B cell (primary cell): ENCODE data around the gene FIBCD1. TPM values are rescaled to one million over a fixed set of nuclear protein-coding genes. Genes with fewer than 3 reads are reported as not detected.

Experiments used
- ATAC-seq: fragments of 200-7000 bp; cut with Tn5 transposase; one replicate; pipeline ENCODE4 v1.10.0; 2021; ENCODE audit warnings: low read depth, mild to moderate bottlenecking, moderate number of reproducible peaks, moderate library complexity
- CTCF ChIA-PET: fragments of 350-600 bp; sonication (Branson Sonifier 250); formaldehyde crosslinking; loops from one replicate; lab custom pipeline; 2021; ENCODE audit warnings: antibody characterized with exemption, inconsistent platforms; lab: Charles Lee
- POLR2A ChIA-PET: fragments of 350-600 bp; sonication (Branson Sonifier 250); formaldehyde crosslinking; loops from one replicate; lab custom pipeline; 2021; ENCODE audit warnings: antibody characterized with exemption; lab: Charles Lee
- DNase-seq: peaks from one replicate; pipeline ENCODE4 v3.0.0; 2013
- H2AFZ ChIP-seq: 2 replicates; pipeline ENCODE4 v1.6.1; 2012; ENCODE audit warnings: mild to moderate bottlenecking, low read depth, low read length; ENCODE audit not compliant: insufficient read depth, poor library complexity, severe bottlenecking
- H3K27ac ChIP-seq, 2 donors: 1 replicate in 1 of 2; 2 replicates in 1 of 2; pipeline ENCODE4 v1.5.1; 2012 to 2013; ENCODE audit warnings: low read length in 2 of 2, mild to moderate bottlenecking in 2 of 2, moderate library complexity in 1 of 2
- H3K27me3 ChIP-seq, 4 experiments: fragments of 200-600 bp in 1 of 4; sonication (generic) in 1 of 4; replicated peaks in 1 of 4; 1 replicate in 2 of 4; 2 replicates in 2 of 4; pipeline versions ENCODE4 v1.6.1 to v1.7.0; 2013 to 2016; ENCODE audit warnings: low read length in 3 of 4, mild to moderate bottlenecking in 2 of 4, mixed read lengths in 1 of 4, moderate library complexity in 1 of 4; ENCODE audit not compliant: insufficient read depth in 4 of 4, control insufficient read depth in 3 of 4; ENCODE audit errors: control extremely low read depth in 1 of 4
- H3K36me3 ChIP-seq, 2 experiments: replicated peaks in 1 of 2; 1 replicate in 1 of 2; 2 replicates in 1 of 2; pipeline versions ENCODE4 v1.6.1 to v1.7.1; 2013; ENCODE audit warnings: low read length in 1 of 2; ENCODE audit not compliant: insufficient read depth in 2 of 2, control insufficient read depth in 1 of 2; ENCODE audit errors: control extremely low read depth in 1 of 2, extremely low read depth in 1 of 2
- H3K4me1 ChIP-seq, 2 donors: fragments of 200-600 bp in 1 of 2; sonication (generic) in 1 of 2; 1 replicate in 1 of 2; 2 replicates in 1 of 2; pipeline versions ENCODE4 v1.5.1 to v1.6.1; 2013 to 2017; ENCODE audit warnings: low read length in 2 of 2; ENCODE audit not compliant: control insufficient read depth in 2 of 2, insufficient read depth in 2 of 2
- H3K4me2 ChIP-seq: replicated peaks from 2 replicates; pipeline ENCODE3; 2012; ENCODE audit warnings: mild to moderate bottlenecking, low read depth, low read length; ENCODE audit not compliant: poor library complexity, severe bottlenecking
- H3K4me3 ChIP-seq, 5 experiments: fragments of 200-600 bp in 1 of 5; sonication (generic) in 1 of 5; 1 replicate in 3 of 5; 2 replicates in 2 of 5; pipeline versions ENCODE4 v1.5.1 to v1.7.0; 2011 to 2016; ENCODE audit warnings: low read length in 4 of 5, mild to moderate bottlenecking in 4 of 5, low read depth in 2 of 5, control low read depth in 1 of 5, moderate library complexity in 1 of 5; ENCODE audit not compliant: insufficient read depth in 1 of 5; ENCODE audit errors: control extremely low read depth in 1 of 5, extremely low read depth in 1 of 5
- H3K79me2 ChIP-seq: fragments of 200-600 bp; sonication (generic); one replicate; pipeline ENCODE4 v1.6.0; 2016; ENCODE audit warnings: low read length; ENCODE audit not compliant: control insufficient read depth, insufficient read depth
- H3K9ac ChIP-seq: fragments of 200-600 bp; sonication (generic); 2 replicates; pipeline ENCODE4 v1.6.1; 2017; ENCODE audit warnings: mild to moderate bottlenecking, low read length, moderate library complexity
- H3K9me3 ChIP-seq, 3 donors: one replicate each; pipeline versions ENCODE4 v1.6.1 to v1.7.1; 2013; ENCODE audit warnings: low read length in 2 of 3; ENCODE audit not compliant: control insufficient read depth in 2 of 3, insufficient read depth in 1 of 3; ENCODE audit errors: control extremely low read depth in 1 of 3
- H4K20me1 ChIP-seq: 2 replicates; pipeline ENCODE4 v1.6.0; 2012; ENCODE audit warnings: mild to moderate bottlenecking, low read length; ENCODE audit not compliant: insufficient read depth, control insufficient read depth, poor library complexity, severe bottlenecking
- H3K27ac Mint-ChIP-seq: one replicate; pipeline ENCODE4 v1.8.0; 2021; ENCODE audit warnings: mixed read lengths
- H3K27me3 Mint-ChIP-seq: one replicate; pipeline ENCODE4 v1.8.0; 2021; ENCODE audit warnings: mixed read lengths
- H3K4me1 Mint-ChIP-seq: one replicate; pipeline ENCODE4 v1.8.0; 2021; ENCODE audit warnings: mixed read lengths
- H3K4me3 Mint-ChIP-seq: one replicate; pipeline ENCODE4 v1.8.0; 2021; ENCODE audit warnings: mixed read lengths
- H3K9me3 Mint-ChIP-seq: one replicate; pipeline ENCODE4 v1.8.0; 2022; ENCODE audit warnings: mixed read lengths; ENCODE audit not compliant: insufficient read depth
- EZH2 ChIP-seq: IDR thresholded peaks from 2 replicates; pipeline ENCODE4 v1.6.1; 2012; ENCODE audit warnings: borderline replicate concordance, low read depth, mild to moderate bottlenecking, moderate library complexity, low read length; ENCODE audit not compliant: insufficient read depth, poor library complexity, severe bottlenecking
- whole genome bisulfite sequencing: methylation state at CpG from one replicate; pipeline ENCODE4 v1.1.5; 2013; ENCODE audit warnings: missing lambda C conversion rate; ENCODE audit not compliant: insufficient coverage; 5-methylcytosine and 5-hydroxymethylcytosine counted together
- intact Hi-C: fragments of 100-400 bp; cut with micrococcal nuclease; formaldehyde crosslinking; loops from one replicate; pipeline ENCODE4 v1.10.0; 2022
- polyA plus RNA-seq: library from polyadenylated mRNA; depleted of rRNA; stranded (reverse); fragments of >200 nt; gene quantifications from 2 replicates; pipeline ENCODE4 v1.2.3, GENCODE V29; 2012
- total RNA-seq, 2 donors: library from RNA; stranded (reverse); fragments of 120-200 nt in 1 of 2; gene quantifications; 1 replicate in 1 of 2; 2 replicates in 1 of 2; pipeline versions ENCODE4 v1.2.3 to v1.2.4, GENCODE V29; 2013 to 2022
- TF ChIP-seq, protein P1 (sequence below): fragments of 200-600 bp; IDR thresholded peaks from one replicate; pipeline ENCODE4 v1.8.0; 2022; ENCODE audit warnings: antibody characterized with exemption, mild to moderate bottlenecking

The FIBCD1 gene
- total and polyA plus RNA-seq, 2 donors (not counting 1 experiment from before 2014, with no cell fraction given) = not detected

- CTCF ChIA-PET = interaction anchor here (1.4 kb wide), 1 partner anchor 878 kb away, joined by 3 read pairs; no protein-coding TSS in a partner anchor
- WGBS = 90% methylated on average over 5 of the region's 6 CpGs
Measured at GRCh38 chr9:130985029-130985428, 46.0 kb upstream of the FIBCD1 start.

DNA sequence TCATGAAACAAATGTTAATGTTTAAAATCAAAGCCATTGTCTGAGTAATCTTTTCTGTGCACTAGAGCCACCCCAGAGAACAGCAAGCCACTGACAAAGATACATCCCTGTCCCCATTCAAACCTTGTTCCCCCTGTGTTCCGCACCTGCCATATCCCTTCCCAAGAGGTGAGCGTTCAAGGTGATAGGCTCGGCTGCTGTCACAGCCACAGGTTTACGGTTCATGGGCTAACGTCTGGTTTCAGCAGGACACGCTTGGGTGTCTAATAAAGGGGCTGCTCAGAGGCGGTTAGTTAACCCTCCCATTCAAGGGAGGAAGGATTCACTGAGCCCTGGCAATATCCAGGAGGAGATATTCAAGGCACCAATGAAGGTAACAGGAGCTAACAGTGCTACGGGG is 45.5 kb upstream of the FIBCD1 start:
- Histone ChIP-seq H3K27ac (no peak overlapping the region), H3K27me3 (no peaks in the 10 kb centered on the region), H3K9me3 (no peaks in the 10 kb centered on the region), H3K9ac (no peak overlapping the region), H3K36me3 (no peaks in the 10 kb centered on the region), H3K4me2 (no peak overlapping the region), H3K4me1 (no peaks in the 10 kb centered on the region), H3K4me3 (no peak overlapping the region), H4K20me1 (no peaks in the 10 kb centered on the region), H3K79me2 (no peaks in the 10 kb centered on the region), H2AFZ (no peak overlapping the region)
- 81% methylated on average over 6 of the region's 8 CpGs for WGBS
- TF ChIP-seq, protein P1, sequence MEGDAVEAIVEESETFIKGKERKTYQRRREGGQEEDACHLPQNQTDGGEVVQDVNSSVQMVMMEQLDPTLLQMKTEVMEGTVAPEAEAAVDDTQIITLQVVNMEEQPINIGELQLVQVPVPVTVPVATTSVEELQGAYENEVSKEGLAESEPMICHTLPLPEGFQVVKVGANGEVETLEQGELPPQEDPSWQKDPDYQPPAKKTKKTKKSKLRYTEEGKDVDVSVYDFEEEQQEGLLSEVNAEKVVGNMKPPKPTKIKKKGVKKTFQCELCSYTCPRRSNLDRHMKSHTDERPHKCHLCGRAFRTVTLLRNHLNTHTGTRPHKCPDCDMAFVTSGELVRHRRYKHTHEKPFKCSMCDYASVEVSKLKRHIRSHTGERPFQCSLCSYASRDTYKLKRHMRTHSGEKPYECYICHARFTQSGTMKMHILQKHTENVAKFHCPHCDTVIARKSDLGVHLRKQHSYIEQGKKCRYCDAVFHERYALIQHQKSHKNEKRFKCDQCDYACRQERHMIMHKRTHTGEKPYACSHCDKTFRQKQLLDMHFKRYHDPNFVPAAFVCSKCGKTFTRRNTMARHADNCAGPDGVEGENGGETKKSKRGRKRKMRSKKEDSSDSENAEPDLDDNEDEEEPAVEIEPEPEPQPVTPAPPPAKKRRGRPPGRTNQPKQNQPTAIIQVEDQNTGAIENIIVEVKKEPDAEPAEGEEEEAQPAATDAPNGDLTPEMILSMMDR = no peak
- no peak for TF ChIP-seq EZH2
- H3K27ac Mint-ChIP-seq = no peak overlapping the region
- no peak overlapping the region for H3K4me3 Mint-ChIP-seq
- H3K4me1 Mint-ChIP-seq = no peaks in the 10 kb centered on the region
- ATAC-seq (no peak), DNase-seq (no peak)
- peaks cover 6% of the 10 kb centered on the region for H3K27me3 Mint-ChIP-seq
- CTCF ChIA-PET = interaction anchor here (1.4 to 2.2 kb wide), 2 partner anchors 62 to 878 kb away, joined by 3 to 5 read pairs; no protein-coding TSS in a partner anchor
- intact Hi-C loops = no loop called here
- POLR2A ChIA-PET = no interaction called here
- no peaks in the 10 kb centered on the region for H3K9me3 Mint-ChIP-seq

More at GRCh38 chr9:130985029-130985428, 46.0 kb upstream of the FIBCD1 start:
- Histone ChIP-seq H3K4me1 (no peaks in the 10 kb centered on the region), H4K20me1 (no peaks in the 10 kb centered on the region), H3K36me3 (no peaks in the 10 kb centered on the region), H3K27me3 (no peaks in the 10 kb centered on the region), H2AFZ (no peak overlapping the region), H3K4me2 (no peak overlapping the region), H3K9ac (no peak overlapping the region), H3K27ac (no peak overlapping the region), H3K9me3 (no peaks in the 10 kb centered on the region), H3K79me2 (no peaks in the 10 kb centered on the region), H3K4me3 (no peak overlapping the region)
- DNase-seq (no peak), ATAC-seq (no peak)
- intact Hi-C loops = no loop called here
- no peaks in the 10 kb centered on the region for H3K4me1 Mint-ChIP-seq
- POLR2A ChIA-PET = no interaction called here
- TF ChIP-seq, protein P1 = no peak
- no peak for TF ChIP-seq EZH2
- no peak overlapping the region for H3K4me3 Mint-ChIP-seq
- peaks cover 3% of the 10 kb centered on the region for H3K27me3 Mint-ChIP-seq
- H3K27ac Mint-ChIP-seq = no peak overlapping the region
- H3K9me3 Mint-ChIP-seq = no peaks in the 10 kb centered on the region
